Measurements from ENCODE around the gene RPN1. TPM values are rescaled to one million over a fixed set of nuclear protein-coding genes. Genes with fewer than 3 reads are reported as not detected.

Gene RPN1
- total and polyA plus RNA-seq, 2 donors (not counting 1 experiment from before 2014, with no cell fraction given) = 40.4 to 80.6 TPM

GRCh38 chr3:128683957-128684356, 33.3 kb upstream of the RPN1 start:
- Histone ChIP-seq H3K79me2 (ENCODE audit: control insufficient read depth, insufficient read depth, low read length) (peaks cover 3% of the 10 kb centered on the region), H3K4me3 (ENCODE audit: control extremely low read depth in 1 of 5, extremely low read depth in 1 of 5, insufficient read depth in 1 of 5, low read depth in 2 of 5, low read length in 4 of 5) (no peak overlapping the region), H3K4me1 (ENCODE audit: control insufficient read depth in 2 of 2, insufficient read depth in 2 of 2, low read length in 2 of 2) (peaks cover 20 to 32% of the 10 kb centered on the region in 2 donors), H3K4me2 (replicated peaks; ENCODE audit: low read depth, low read length, poor library complexity, severe bottlenecking) (no peak overlapping the region), H3K27ac (ENCODE audit: low read length in 2 of 2) (no peak overlapping the region), H3K27me3 (replicated peaks in 1 of 4; ENCODE audit: control extremely low read depth in 1 of 4, control insufficient read depth in 3 of 4, insufficient read depth in 4 of 4, low read length in 3 of 4) (no peaks in the 10 kb centered on the region), H2AFZ (ENCODE audit: insufficient read depth, low read depth, low read length, poor library complexity, severe bottlenecking) (no peak overlapping the region), H3K36me3 (replicated peaks in 1 of 2; ENCODE audit: control extremely low read depth in 1 of 2, control insufficient read depth in 1 of 2, extremely low read depth in 1 of 2, insufficient read depth in 2 of 2, low read length in 1 of 2) (no peaks in the 10 kb centered on the region), H4K20me1 (ENCODE audit: control insufficient read depth, insufficient read depth, low read length, poor library complexity, severe bottlenecking) (no peaks in the 10 kb centered on the region), H3K9ac (ENCODE audit: low read length) (no peak overlapping the region), H3K9me3 (ENCODE audit: control extremely low read depth in 1 of 3, control insufficient read depth in 2 of 3, insufficient read depth in 1 of 3, low read length in 2 of 3) (peaks cover 0 to 6% (median 0%) of the 10 kb centered on the region in 3 donors)
- H3K9me3 Mint-ChIP-seq (ENCODE audit: insufficient read depth) = no peaks in the 10 kb centered on the region
- TF ChIP-seq CTCF (IDR thresholded peaks at IDR 0.05) = no peak
- WGBS (ENCODE audit: insufficient coverage) = no CpG with 5 or more reads among the region's 3 CpGs
- no peak for ATAC-seq (ENCODE audit: low read depth)
- peak overlapping the region; percentile 46 for H3K27ac Mint-ChIP-seq
- no peaks in the 10 kb centered on the region for H3K27me3 Mint-ChIP-seq
- H3K4me3 Mint-ChIP-seq = no peak overlapping the region
- H3K4me1 Mint-ChIP-seq = peaks cover 23% of the 10 kb centered on the region
- DNase-seq = no peak
- POLR2A ChIA-PET = interaction anchor here (0.7 kb wide), 1 partner anchor 1633 kb away, joined by 3 read pairs; no protein-coding TSS in a partner anchor
- CTCF ChIA-PET = no interaction called here
- intact Hi-C loops (cut with micrococcal nuclease) = no loop called here

- peaks cover 22% of the 10 kb centered on the region for H3K4me1 Mint-ChIP-seq
- Histone ChIP-seq H2AFZ (ENCODE audit: insufficient read depth, low read depth, low read length, poor library complexity, severe bottlenecking) (peak overlapping the region; percentile 99), H3K4me3 (ENCODE audit: control extremely low read depth in 1 of 5, extremely low read depth in 1 of 5, insufficient read depth in 1 of 5, low read depth in 2 of 5, low read length in 4 of 5) (peak overlapping the region; percentile 66 to 89 (median 74)), H3K27ac (ENCODE audit: low read length in 2 of 2) (peak overlapping the region; percentile 93 to 95), H3K27me3 (replicated peaks in 1 of 4; ENCODE audit: control extremely low read depth in 1 of 4, control insufficient read depth in 3 of 4, insufficient read depth in 4 of 4, low read length in 3 of 4) (no peaks in the 10 kb centered on the region), H3K9ac (ENCODE audit: low read length) (peak overlapping the region; percentile 95), H3K36me3 (replicated peaks in 1 of 2; ENCODE audit: control extremely low read depth in 1 of 2, control insufficient read depth in 1 of 2, extremely low read depth in 1 of 2, insufficient read depth in 2 of 2, low read length in 1 of 2) (no peaks in the 10 kb centered on the region), H3K9me3 (ENCODE audit: control extremely low read depth in 1 of 3, control insufficient read depth in 2 of 3, insufficient read depth in 1 of 3, low read length in 2 of 3) (peaks cover 0 to 6% (median 0%) of the 10 kb centered on the region in 3 donors), H3K79me2 (ENCODE audit: control insufficient read depth, insufficient read depth, low read length) (peaks cover 3% of the 10 kb centered on the region), H3K4me2 (replicated peaks; ENCODE audit: low read depth, low read length, poor library complexity, severe bottlenecking) (peak overlapping the region; percentile 80), H4K20me1 (ENCODE audit: control insufficient read depth, insufficient read depth, low read length, poor library complexity, severe bottlenecking) (no peaks in the 10 kb centered on the region), H3K4me1 (ENCODE audit: control insufficient read depth in 2 of 2, insufficient read depth in 2 of 2, low read length in 2 of 2) (peaks cover 20 to 32% of the 10 kb centered on the region in 2 donors)
- peak overlapping the region; percentile 99 for H3K27ac Mint-ChIP-seq
- H3K27me3 Mint-ChIP-seq = no peaks in the 10 kb centered on the region
- 53% methylated on average over 7 of the region's 9 CpGs for WGBS (ENCODE audit: insufficient coverage)
- peak overlapping the region; percentile 98 for H3K4me3 Mint-ChIP-seq
- intact Hi-C loops (cut with micrococcal nuclease) = loop anchor here (1.0 to 2.0 kb wide), 5 partner anchors 44 to 165 kb away; no protein-coding TSS in a partner anchor
- no peaks in the 10 kb centered on the region for H3K9me3 Mint-ChIP-seq (ENCODE audit: insufficient read depth)
- ChIA-PET POLR2A (interaction anchor here (1.2 to 2.5 kb wide), 9 partner anchors 9 to 197 kb away, joined by 3 to 19 read pairs (median 9); partner anchors contain the start of genes ACAD9, RAB7A and RPN1), CTCF (interaction anchor here (0.8 to 3.3 kb wide), 18 partner anchors 9 to 564 kb away, joined by 3 to 85 read pairs (median 6); partner anchors contain the start of genes ACAD9 and RAB7A)
- TF ChIP-seq EZH2 (IDR thresholded peaks at IDR 0.05; ENCODE audit: borderline replicate concordance, insufficient read depth, low read depth, low read length, poor library complexity, severe bottlenecking) (no peak), CTCF (IDR thresholded peaks at IDR 0.05) (no peak)
- DNase-seq = no peak
- no peak for ATAC-seq (ENCODE audit: low read depth)
These were observed 30.8 kb upstream of the RPN1 start for GRCh38 chr3:128681369-128681829.

All from B cell (primary cell).